ENCODE results near the gene AMN.
"Not testable (repeated sequence)": the region's sequence is repeated elsewhere in the genome, so short reads cannot be mapped to it uniquely, and the experiment has no call there.

Gene AMN

DNA sequence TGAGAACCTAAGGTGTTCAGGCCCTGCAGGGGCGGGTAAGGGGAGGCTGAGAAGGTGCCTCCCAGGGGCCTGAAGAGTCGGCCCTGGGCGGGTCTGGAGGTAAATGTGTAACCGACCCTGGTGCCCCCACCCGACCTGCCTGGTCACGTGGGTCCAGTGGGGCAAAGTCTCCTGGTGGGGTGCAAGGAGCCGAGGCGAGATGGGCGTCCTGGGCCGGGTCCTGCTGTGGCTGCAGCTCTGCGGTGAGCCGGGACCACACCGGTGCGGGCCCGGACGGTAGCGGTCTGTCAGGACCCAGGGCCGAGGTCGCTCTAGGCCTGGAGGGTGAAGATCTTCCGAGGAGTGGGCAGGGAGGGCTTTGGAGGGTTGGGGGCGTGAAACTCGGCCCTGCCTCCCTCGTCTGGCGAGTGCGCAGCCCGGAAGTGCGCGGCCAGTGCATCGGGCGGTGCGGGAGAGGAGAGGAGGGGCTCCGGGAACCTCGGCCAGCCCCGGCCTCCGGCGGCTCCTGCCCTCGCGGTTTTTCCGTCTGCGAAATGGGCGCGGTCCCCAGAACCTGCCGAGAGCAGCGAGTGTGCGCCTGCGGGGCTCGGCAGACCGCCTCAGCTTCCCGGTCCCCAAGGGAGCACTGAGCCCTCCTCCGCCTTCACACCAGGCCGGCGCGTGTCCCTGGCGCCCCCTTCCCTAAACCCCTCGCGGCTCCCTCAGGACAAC, at the start of gene AMN:
AMN (plus strand) TSS at position 174 of the 711 bp plus-strand sequence; CDS start at position 200, 26 bp downstream.
- no peak for DNase-seq (ENCODE audit: low read depth in 3 of 3)

DNA sequence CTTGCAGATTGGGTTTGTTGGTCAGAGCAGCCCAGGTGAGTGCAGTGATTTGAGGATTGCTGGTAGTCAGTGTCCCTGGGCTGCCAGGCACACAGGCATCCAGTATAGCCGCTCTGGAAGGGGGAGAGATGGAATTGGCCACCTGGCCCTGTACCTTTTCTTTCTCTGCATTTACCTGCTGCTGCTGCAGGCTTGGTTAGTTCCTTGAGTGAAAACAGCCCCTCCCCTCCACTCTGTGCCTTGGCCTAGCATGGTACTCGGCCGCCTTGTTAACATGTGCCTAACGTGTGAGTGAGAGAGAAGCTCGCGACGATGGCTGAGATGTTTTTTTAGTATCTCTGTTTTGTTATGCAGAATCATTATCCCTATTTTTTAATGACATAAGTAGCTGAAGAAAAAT, 49.3 kb upstream of the AMN start:
- no peak for DNase-seq (ENCODE audit: low read depth in 3 of 3)

DNA sequence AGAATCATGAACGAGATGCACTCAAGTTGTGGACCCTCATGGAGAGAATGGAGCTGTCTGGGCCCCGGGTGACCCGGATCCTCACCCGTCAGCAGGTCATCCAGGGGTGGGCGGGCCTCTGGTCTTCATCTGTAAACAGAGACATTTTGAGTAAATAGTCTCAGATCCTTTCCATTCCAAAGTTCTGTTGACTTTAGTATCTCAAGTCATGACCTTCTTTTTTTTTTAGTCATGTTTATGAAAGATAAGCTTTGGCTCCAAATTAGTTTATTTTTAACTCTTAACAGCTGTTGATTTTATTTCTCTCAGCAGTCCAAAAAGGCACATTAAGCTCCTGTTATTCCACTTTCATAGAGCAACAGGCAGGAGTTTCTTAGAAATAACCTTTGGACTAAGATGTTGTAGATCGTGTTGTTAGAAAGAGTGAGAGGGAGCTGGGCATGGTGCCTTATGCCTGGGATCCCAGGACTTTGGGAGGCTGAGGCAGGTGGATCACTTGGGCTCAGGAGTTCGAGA, 48.9 kb upstream of the AMN start:
- no peak for DNase-seq (ENCODE audit: low read depth in 3 of 3)

DNA sequence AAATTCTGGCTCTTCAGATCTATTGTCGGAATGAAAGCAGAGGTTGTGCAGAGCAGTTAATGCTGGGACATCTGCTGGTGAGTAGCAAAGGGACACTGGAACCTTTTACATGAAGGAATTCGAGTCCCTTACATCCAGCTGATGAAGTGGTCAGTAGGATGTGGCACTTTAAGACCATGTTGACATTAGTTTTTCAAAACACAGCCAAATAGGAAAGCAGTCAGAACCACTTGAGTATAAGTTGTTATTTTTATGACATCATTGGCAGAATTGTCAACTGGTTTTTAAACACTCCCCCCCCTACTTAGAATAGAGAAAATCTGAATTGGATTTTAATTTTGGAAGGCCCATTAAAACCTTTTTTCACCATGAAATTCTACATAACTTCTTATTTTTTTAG, 46.8 kb upstream of the AMN start:
- DNase-seq (ENCODE audit: low read depth in 3 of 3), result no peak

DNA sequence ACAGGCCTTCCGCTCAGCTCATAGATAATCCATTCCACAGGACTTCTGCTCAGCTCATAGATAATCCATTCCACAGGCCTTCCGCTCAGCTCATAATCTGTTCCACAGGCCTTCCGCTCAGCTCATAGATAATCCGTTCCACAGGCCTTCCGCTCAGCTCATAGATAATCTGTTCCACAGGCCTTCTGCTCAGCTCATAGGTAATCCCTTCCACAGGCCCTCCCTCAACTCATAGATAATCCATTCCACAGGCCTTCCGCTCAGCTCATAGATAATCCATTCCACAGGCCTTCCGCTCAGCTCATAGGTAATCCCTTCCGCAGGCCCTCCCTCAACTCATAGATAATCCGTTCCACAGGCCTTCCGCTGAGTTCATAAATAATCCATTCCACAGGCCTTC, 45.0 kb upstream of the AMN start:
- not testable (repeated sequence) for DNase-seq (ENCODE audit: low read depth in 3 of 3)

DNA sequence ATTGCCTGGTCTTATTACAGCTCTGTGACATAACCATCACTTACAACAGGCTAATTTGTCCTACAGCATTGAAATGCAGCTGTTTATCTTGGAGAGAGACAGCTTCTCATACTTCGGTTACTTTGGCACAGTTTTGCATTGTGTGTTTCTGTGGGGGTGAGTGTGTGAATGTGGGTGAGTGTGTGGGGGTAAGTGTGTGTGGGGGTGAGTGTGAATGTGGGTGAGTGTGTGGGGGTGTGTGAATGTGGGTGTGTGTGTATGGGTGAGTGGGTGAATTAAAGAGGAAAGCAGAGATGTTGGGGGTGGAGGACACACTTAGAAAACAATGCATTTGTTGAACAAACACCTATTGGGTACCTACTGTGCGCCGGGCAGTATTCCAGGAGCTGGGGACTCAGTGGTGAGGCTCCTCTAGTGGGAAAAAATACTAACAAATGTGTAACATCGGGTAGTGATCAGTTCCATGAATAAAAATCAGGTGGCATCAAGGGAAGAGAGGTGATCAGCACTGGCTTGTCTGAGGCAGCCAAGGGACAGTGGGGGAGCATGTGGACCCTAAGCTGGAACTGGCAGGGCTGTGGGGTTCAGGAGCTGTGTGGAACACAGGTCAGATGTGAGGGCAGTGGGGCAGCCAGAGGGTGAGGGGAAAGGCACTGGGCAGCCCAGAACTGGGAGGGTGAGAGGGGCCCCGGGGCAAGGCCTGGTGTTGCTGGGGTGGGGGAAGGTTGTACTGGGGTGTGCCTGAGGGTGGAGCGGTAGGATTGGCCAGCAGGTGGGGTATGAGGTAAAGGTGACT, 44.1 kb upstream of the AMN start:
- no peak for DNase-seq (ENCODE audit: low read depth in 3 of 3)

DNA sequence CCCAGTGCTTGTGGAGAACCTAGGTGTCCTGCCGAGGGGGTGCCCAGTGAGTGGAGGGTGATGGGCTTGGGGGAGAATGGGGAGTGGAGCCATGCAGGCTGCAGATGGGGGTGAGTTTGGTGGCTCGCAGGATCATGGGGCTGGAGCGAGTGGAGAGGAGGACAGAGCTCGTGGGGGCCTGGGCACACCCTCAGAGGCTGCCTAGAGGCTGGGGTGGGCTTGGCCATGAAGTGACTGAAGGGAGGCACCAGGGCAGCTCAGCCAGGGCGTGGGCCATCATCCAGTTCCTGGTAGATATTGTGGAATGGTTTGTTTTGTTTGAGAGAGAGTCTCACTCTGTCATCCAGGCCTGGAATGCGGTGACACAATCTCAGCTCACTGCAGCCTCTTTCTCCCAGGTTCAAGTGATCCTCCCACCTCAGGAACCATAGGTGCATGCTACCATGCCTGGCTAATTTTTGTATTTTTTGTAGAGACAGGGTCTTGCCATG, 43.4 kb upstream of the AMN start:
- DNase-seq (ENCODE audit: low read depth in 3 of 3), result no peak

DNA sequence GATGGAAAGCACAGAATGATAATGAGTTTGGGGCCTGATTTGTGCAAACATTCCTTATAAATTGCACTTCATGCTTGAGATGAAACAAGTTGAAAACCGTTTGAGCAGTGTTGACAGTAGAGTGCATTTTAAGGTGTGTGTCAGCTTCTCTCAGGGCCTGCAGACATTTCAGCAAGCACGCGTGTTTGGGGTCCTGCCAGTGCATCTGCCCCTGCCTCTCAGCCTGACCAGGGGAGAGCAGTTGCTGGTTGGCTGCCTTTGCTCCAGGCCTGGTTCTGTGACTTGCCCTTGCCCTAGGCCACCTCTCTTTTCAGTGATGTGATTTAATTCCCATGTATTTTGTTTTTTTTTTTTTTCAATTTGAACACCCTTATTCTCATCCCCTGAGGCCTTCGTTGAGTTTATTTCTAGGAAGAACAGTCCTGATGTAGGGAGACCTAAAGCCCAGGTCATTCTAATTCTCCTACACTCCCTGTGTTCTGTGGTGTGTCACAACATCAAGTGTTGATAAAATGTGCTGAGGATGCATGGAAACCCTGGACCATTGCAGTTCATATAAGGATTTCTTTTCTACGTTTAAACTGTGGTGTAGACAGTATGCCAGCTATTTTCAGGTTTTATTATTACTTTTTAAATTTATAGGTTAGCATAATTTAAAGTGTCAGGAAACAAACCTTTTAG, 40.1 kb upstream of the AMN start:
- no peak for DNase-seq (ENCODE audit: low read depth in 3 of 3)

DNA sequence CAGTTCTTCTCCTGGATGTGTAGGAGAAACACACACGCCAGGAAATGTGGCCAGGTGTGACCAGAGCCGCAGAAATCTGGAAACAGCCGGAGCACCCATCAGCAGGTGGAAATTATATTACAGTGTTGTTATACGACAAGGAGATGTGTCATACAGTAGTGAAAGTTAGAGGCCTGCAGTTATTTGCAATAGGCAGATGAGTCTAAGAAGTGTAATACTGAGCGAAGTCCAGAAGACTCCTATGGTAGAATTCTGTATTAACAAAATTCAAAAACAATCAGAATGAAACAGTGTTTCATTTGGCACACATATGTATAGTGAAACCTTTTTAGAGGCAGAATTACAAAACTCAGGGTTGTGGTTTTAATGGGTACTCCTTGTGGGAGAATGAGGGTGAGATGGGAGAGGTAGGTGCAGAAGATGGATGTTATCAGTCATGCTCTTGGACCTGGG, 39.3 kb upstream of the AMN start:
- no peak for DNase-seq (ENCODE audit: low read depth in 3 of 3)

DNA sequence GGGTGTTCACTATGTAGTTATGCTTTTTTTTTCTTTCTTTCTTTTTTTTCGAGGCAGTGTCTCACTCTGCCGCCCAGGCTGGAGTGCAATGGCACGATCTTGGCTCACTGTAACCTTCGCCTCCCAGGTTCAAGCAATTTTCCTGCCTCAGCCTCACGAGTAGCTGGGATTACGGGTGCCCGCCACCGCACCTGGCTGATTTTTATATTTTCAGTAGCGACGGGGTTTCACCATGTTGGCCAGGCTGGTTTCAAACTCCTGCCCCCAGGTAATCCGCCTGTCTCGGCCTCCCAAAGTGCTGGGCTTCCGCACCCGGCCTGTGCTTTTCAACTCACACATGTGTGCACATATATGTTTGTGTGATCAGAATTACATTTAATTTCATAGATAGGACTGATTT, 38.9 kb upstream of the AMN start:
- no peak for DNase-seq (ENCODE audit: low read depth in 3 of 3)

DNA sequence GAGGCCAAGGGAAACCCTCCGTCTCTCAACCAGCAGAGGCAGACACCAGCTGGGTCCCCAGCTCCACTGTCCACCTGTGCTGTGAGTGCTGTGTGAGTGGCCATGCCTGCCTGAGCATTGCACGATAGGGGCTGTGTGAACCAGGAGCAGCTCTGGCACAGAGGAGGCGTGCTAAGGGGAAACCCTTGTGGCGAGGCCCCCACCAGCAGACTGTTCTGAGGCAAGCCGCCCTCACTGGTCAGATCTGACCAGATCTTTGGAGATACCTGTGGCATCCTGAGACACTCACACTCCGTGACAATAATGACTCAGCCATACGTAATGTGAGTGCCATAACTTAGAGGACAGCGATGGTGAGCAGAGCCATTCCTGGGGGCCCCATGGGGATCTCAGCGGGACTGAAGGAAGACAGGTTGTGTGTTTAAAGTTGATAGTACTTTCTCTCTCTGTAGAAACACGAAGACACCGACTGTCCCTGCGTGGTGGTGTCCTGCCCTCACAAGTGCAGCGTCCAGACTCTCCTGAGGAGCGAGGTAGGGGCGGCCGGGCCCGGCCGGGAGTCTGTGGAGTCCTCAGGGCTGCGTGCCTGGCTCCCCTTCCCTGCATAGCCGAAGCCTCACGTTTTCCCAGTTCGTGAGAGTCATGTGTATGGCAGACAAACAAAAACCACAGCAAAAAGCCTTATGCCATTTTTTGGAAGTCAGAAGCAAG, 36.6 kb upstream of the AMN start:
- no peak for DNase-seq (ENCODE audit: low read depth in 3 of 3)

DNA sequence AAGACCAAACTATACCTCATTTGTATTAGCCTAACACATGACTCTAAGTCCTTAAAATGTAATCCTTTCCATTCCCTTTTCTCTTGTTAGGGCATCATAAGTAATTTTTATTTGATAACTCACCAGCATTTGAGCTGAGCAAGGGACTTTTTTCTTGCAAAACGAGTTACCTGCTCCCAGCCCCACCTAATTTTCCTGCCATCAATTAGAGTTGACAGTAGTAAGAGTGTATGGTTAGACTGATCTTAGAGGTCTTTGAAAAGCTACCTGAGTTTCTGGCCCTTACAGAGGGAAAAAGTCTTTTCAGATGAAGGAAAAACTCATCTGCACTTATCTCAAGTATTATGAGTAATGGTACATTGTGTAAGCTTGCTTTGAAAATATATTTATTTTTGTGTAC, 33.7 kb upstream of the AMN start:
- no peak for DNase-seq (ENCODE audit: low read depth in 3 of 3)

DNA sequence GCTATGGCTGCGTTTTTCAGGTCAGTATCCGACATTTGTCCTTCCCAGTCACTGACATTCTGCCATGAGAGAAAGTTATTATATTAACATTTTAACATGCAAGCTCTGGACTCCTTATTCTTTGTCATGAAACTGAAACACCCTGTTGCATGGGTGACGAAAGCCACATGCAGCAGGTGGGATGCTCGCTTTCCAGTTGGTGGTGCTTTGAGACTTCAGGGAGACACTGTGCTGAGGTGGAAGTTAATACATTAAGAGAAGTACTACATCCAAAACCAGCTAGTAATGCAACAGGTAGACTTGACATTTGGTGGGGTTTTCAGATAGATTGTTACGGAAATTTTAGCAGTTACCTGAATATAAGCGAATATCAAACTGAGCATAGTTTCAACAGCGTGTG, 32.8 kb upstream of the AMN start:
- DNase-seq (ENCODE audit: low read depth in 3 of 3), result no peak

DNA sequence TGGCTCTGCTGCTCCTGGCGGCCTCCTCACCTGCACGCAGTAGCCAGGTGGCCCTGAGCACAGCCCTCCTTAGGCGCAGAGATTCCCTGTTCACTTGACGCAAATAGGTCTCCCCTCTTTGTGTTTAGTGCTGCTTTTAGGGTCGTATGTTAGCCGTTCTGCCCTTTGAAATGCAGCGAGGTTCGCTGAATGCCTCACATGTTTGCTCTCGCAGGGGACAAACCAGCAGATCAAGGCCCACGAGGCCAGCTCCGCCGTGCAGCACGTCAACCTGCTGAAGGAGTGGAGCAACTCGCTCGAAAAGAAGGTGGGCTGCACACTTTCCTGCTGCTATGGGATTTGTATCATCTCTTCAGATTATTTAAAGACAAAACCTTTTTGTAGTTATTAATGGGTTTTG, 31.4 kb upstream of the AMN start:
- DNase-seq (ENCODE audit: low read depth in 3 of 3), result no peak

DNA sequence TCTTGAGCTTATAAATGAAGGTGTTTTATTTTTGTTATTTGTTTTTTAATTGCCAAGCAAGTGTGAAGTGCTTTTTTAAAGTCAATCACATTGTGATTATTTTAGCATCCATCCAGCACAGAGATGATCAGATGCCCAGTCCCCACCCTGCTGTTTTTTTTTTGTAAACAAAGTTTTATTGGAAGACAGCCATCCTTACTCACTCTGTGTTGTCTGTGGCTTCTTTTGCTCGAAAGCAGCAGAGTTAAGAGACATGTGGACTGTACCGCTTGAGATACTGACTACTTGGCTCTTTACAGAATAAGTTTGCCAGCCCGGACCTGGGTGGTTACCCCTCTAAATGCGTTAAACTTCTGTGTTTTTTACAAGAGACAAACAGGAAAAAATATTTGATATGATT, 30.9 kb upstream of the AMN start:
- no peak for DNase-seq (ENCODE audit: low read depth in 3 of 3)

DNA sequence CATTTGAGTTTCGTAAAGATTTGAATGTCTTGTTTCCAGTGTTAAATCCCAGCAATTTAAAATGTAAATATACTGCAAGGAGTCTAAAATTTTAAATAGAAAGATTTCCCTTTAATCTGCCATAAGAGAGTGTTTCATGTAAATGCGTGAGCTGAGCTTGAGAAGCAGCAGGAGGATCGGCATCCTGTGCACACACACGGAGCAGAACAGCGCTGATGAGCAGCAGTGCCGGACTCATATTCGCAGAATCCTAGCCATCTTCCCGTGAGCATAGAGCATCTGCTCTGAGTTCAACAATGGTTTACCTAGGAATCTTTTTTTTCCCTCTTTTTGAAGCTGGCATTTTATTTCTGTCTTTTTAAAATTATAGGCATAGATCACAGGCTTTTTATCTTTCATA, 29.8 kb upstream of the AMN start:
- no peak for DNase-seq (ENCODE audit: low read depth in 3 of 3)

DNA sequence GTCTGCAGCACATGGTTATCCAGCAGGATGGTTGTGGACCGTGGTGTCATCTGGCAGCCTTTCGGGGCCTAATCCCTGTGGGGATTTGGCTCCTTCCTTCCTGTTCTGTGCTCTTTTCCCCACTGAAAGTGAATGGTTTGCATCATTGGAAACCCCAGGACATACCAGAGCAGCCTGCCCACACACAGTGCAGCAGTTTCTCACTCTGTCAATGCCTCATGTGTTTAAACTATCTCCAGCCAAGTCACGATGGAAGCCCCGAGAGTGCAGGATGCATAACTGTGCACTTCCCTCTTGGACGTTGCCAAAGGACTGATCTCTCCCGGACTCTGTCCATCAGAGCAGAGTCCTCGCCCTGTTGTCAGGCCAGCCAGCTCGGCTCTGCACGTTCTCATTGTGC, 29.0 kb upstream of the AMN start:
- DNase-seq (ENCODE audit: low read depth in 3 of 3), result no peak

DNA sequence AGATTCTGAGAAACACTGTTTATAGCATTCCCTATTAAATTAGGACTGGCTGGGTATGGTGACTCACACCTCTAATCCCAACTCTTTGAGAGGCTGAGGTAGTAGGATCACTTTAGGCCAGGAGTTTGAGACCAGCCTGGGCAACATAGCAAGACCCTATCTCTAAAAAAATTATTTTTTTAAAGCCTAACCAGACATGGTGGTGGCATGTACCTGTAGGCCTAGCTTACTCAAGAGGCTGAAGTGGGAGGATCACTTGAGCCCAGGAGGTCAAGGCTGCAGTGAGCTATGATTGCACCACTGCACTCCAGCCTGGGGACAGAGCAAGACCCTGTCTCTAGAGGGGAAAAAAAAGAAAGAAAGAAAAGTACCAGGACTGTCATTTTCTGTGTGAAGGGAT, 25.7 kb upstream of the AMN start:
- not testable (repeated sequence) for DNase-seq (ENCODE audit: low read depth in 3 of 3)

DNA sequence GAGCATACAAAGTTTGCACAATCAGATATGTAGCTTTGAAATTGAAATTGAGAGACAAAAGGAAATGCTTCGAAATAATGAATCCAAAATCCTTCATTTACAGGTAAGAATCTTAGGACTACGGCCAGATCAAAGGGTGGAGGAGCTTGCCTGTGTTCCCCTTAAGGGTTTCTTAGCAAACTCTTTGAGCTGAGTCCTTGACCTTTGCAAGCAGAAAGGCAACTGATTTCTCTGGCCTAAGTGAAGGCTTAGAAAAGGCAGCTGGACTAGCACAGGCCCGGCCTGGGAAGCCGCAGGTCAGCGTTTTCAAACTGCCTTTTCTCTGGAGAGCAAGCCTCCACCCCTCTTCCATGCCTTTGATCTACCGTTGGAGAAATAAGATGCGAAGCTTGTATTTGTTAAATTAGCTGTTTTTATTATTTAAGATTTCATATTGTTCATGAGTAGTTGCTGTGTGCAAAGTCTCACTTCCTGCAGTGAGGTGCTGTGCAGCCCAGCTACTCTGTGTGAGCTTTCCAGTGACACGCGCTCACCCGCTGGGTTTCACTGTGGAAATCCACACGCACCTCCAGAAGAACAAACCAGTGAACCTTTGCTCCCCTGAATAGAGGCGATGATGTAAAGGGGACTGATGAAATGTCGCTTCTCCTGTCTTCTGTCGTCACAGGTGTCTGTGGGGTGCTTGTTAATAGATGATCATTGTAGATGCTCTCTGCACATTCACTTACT, 25.0 kb upstream of the AMN start:
- DNase-seq (ENCODE audit: low read depth in 3 of 3), result no peak

DNA sequence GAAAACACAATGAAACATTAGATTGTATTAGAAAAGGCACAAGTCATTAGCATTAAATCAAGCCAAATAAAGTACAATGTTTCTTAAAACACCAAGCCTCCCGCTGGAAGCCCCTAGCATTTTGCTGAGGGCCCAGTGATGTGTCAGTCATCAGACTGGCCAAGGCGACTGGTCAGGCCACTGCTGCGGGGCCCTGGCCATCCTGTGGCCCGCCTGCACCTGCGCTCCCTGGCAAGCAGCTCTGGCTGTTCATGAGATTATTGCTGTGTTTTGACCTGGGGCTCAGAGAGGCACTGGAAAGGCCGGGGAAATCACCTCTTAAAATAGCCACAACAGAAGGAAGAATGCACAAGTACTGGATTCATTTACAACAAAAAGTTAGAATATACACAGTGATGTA, 24.2 kb upstream of the AMN start:
- DNase-seq (ENCODE audit: low read depth in 3 of 3), result no peak

Data from stimulated activated CD4-positive, alpha-beta T cell treated with anti-CD3 and anti-CD28 coated beads, TNF-alpha, amount 100 ng/mL, for 24 hours (primary cell).